ENCODE results near the gene NREP.

- TF ChIP-seq, protein P1, sequence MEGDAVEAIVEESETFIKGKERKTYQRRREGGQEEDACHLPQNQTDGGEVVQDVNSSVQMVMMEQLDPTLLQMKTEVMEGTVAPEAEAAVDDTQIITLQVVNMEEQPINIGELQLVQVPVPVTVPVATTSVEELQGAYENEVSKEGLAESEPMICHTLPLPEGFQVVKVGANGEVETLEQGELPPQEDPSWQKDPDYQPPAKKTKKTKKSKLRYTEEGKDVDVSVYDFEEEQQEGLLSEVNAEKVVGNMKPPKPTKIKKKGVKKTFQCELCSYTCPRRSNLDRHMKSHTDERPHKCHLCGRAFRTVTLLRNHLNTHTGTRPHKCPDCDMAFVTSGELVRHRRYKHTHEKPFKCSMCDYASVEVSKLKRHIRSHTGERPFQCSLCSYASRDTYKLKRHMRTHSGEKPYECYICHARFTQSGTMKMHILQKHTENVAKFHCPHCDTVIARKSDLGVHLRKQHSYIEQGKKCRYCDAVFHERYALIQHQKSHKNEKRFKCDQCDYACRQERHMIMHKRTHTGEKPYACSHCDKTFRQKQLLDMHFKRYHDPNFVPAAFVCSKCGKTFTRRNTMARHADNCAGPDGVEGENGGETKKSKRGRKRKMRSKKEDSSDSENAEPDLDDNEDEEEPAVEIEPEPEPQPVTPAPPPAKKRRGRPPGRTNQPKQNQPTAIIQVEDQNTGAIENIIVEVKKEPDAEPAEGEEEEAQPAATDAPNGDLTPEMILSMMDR (IDR thresholded peaks at IDR 0.05), result no peak
- no peak for TF ChIP-seq POLR2A (IDR thresholded peaks at IDR 0.05)
These were observed 5.9 kb upstream of the NREP start for GRCh38 chr5:111762895-111763294.

Data from testis (tissue), 2 donors.